ENCODE data around the gene IGFBP6.

IGFBP6 gene

DNA sequence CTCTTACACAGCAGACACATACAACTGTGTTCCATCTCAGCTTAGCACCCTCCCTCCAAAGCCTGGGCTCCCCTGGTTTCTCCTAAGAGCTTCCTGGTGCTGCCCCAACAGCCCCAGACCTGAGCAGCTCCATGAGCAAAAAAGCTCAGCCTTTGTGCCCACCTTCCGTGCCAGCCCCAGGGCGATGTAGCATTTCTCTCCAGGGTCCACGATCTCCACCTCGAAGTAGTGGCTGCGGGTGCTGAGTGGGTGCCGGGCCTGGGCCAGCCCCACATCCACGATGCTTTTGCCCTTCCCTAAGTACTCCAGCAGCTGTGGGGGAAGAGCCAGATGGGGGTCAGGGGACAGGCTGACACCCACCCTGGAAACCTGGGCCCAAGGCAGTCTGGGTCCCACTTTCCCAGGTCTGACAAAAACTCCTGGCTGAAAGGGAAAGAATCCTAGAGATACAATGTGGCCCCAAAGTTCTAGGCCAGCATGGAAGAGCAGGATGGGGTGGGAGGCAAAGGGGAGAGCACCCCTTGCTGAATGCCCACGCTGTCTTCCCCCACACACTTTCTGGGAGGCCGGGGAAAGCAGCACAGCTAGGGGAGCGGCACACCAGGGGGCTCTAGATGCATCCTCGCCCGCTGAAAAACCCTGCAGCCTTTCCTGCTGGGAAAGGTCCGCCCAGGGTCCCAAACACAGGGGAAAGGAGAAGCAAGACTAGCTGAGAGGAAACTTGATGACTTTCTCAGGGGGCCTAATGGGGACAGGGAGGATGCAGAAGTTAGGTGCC lies 29.3 kb upstream of the IGFBP6 start:
- no peak overlapping the region for H3K4me3 ChIP-seq (ENCODE audit: low read length)
- no peak for DNase-seq (ENCODE audit: low read depth, low spot score)

GRCh38 chr12:53068811-53069585 lies 28.5 kb upstream of the IGFBP6 start:
- no peak overlapping the region for H3K4me3 ChIP-seq (ENCODE audit: low read length)
- no peak for DNase-seq (ENCODE audit: low read depth, low spot score)

DNA sequence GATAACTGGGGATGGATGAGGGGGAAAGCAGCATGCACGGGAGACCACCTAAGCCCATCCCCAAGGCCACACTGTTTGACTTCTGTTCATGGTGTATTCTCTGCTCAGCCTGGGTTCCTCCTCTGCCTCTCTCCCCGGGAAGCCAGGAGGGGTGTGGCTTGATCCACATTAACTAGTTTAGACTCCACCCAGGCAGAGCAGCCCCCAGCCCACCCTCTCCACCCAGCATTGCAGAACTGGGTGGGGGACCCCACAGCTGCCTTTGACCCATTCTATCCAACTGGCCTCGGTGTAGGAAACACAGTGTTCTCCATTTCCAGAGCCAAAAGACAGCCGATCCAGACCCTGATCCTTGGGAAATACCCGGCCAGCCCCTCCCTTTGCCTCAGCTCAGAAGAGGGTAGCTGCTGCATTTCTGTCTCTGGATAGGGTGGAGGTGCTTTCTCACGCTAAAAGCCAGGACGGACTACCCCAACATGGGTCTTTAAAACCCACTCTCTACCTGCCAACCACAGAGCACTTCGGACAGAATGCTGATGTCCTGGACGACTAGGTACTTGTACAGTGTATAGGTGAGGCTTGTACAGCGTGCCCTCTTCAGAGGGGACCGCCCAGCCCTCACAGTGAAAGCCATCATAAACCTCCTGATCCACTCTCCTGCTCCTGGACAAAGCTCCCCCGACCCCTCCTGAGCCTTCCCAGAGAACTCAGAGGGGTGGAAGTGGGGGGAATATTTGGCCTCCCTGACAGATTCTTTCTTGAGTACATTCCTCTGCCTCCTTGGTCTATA lies 27.7 kb upstream of the IGFBP6 start:
- no peak overlapping the region for H3K4me3 ChIP-seq (ENCODE audit: low read length)
- no peak for DNase-seq (ENCODE audit: low read depth, low spot score)

DNA sequence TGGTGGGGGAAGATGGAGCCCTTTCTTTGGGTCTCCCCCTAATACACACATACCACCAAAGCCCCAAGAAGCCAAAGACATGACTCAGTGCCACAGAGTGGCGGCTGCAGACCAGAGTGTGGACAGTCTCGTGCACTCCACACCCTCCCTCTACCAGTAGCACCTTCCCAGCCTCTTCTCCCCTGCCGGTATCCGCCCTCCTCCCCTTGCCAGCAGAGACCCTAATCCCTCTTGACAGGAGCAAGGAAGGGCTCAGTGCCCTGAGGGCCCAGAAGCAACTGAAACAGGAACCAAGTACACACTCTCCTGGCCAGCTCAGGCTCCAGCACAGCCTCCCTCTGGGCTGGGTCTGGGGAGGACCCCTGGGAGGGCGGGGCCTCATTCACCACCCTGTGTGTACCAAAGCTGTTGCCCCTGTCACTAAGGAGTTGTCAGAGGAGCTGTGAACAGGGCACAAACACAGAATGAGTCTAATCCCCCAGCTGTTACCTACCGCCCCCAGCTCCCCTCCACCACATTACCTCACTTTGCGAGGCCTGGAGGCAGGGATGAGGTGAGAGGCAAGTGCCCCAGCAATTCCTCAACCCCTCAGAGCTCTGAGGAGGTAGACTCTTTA lies 26.5 kb upstream of the IGFBP6 start:
- no peak for DNase-seq (ENCODE audit: low read depth, low spot score)
- H3K4me3 ChIP-seq (ENCODE audit: low read length), result no peak overlapping the region

DNA sequence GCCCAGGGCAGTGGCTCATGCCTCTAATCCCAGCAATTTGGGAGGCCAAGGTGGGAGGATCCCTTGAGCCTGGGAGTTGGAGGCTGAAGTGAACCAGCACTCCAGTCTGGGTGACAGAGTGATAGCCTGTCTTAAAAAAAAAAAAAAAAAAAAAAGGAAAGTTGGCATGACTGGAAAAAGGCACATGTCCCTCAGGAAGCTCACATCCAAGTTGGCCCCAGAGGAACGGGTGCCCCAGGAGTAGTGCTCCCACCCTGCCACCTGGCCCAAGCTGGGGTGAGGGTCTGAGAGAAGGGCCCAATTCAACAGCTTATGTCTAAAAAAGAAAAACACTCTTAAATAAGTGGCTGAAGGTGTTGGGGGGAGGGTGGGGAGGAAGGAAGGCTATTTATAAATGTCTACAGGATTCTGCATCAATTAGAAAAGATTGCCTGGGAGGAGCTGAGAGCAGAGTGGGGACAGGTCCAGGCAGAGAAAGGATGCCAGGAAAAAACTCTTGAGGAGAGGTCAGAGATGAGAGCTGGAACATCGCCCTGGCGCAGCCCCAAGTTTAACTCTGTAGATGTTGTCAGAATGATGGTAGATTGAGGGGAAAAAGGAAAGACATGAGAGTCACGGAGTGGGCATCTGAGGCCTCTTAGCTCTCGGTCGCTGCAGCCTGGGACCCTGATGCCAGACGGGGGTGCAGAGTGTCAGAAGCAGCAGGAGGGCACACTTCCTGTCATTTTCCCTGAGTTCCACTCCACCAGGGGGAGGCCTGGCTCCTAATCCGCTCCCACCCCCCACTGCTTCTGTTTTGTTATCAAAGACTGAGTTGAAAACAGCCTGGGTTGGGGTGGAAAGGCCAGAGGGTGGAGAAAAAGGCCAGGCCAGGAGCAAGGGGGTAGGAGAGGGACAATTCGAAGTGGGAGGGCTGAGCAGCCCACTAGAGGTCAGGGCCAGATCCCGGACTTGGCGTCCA lies 25.6 kb upstream of the IGFBP6 start:
- no peak for DNase-seq (ENCODE audit: low read depth, low spot score)

GRCh38 chr12:53073881-53074280 lies 23.6 kb upstream of the IGFBP6 start:
- no peak for DNase-seq (ENCODE audit: low read depth, low spot score)
- H3K4me3 ChIP-seq (ENCODE audit: low read length), result no peak overlapping the region

More for the DNA sequence above, 25.6 kb upstream of the IGFBP6 start:
- H3K4me3 ChIP-seq (ENCODE audit: low read length), result no peak overlapping the region

DNA sequence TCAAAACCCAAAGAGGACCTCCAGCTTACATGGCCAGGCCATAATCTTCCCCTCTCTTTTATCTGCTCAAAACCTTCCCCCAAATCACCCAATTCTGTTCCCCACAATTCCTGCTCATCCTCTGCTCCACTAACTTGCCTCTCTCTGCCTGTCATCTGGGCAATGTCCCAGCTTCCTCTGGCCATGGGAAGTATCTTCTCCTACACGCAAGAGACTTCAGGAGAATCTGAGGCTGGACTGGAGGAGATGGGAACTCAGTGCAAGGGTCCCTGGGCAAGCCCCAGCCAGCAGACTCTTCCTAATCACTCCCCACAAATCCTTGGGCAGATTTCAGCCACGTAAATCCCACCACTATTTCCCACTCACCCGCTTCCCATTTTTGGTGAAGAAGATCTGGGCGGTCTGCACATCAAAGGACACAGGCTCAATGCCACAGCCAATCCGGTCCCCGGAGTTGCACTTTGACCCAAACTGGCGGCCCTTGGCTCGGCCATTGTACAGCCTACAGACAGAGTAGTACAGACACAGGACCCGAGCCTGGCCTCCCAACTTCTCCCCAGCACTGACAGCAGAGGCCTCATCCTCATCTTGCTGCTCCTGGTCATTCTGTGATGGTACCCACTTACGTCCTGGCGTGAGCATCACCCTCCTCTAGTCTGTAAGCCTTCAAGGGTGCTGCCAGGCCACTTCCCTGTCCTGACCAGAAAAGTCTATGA lies 23.0 kb upstream of the IGFBP6 start:
- H3K4me3 ChIP-seq (ENCODE audit: low read length), result no peak overlapping the region
- DNase-seq (ENCODE audit: low read depth, low spot score), result no peak

DNA sequence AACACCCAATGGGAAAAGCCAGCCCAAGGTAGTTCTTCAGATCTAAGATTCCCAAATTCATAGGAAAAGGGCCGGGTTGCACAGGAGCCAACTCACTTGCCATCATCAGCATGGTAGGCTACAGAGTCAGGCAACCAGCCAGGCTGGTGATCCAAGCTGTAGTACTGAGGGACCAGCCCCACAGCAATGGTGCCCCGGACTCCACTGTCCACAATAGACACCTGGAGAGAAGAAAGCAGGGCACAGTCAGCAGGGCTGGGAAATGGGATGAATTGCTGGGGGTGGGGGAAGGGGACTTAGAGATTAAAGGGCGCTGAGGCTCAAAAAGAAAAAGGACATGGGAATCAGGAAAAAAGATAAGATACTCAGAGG lies 22.5 kb upstream of the IGFBP6 start:
- no peak for DNase-seq (ENCODE audit: low read depth, low spot score)
- H3K4me3 ChIP-seq (ENCODE audit: low read length), result no peak overlapping the region

- no peak overlapping the region for H3K4me3 ChIP-seq (ENCODE audit: low read length)
- DNase-seq (ENCODE audit: low read depth, low spot score), result no peak
Observed at GRCh38 chr12:53076461-53076860, 21.0 kb upstream of the IGFBP6 start.

- no peak for DNase-seq (ENCODE audit: low read depth, low spot score)
- H3K4me3 ChIP-seq (ENCODE audit: low read length), result no peak overlapping the region
Observed at GRCh38 chr12:53077030-53077429, 20.4 kb upstream of the IGFBP6 start.

DNA sequence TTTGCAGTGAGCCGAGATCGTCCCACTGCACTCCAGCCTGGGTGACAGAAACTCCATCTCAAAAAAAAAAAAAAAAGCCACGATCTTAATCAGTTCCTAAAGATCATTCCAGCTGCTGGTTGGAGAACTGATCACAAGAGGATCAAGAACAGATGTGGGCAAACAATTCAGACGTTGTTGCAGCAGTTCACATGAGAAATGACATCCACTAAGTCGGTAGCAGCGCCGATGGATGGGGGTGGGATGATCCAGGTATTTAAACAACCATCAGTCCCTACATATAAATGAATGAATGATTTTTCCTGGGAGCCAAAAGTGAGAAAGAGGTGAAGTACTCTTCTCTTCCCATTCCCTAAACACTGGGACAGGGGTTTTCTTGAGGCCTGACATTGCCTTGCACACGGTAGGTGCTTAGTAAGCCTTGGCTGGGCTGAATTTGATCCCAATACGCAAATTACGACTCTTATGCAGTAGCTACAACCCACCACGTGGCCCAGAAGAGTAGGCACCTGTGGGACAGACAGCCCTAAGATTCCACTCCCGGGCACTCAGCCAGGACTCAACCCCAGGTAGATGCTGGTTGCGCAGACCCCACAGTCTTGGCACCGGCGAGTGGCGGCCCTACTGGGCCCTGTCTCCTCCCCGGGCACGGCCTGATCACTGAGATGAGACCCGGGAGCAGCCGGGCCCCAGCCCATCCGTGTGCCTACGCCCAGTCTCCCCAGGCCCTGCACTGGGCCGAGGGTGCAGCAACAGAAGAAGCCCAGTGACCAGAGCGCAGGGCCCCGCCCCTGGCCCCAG lies 18.8 kb upstream of the IGFBP6 start:
- peak overlapping the region; percentile 77 for H3K4me3 ChIP-seq (ENCODE audit: low read length)
- DNase-seq (ENCODE audit: low read depth, low spot score), result peak; percentile 34

- peak within 1 kb of the TSS; percentile 77 for H3K4me3 ChIP-seq (ENCODE audit: low read length)
- DNase-seq (ENCODE audit: low read depth, low spot score), result peak; percentile 90
Observed at GRCh38 chr12:53079226-53080117, 18.0 kb upstream of the IGFBP6 start, which contains the start of gene SPRYD3. TSS of gene SPRYD3 (minus strand) at chr12:53079390. CDS start at chr12:53079333, 57 bp downstream.

DNA sequence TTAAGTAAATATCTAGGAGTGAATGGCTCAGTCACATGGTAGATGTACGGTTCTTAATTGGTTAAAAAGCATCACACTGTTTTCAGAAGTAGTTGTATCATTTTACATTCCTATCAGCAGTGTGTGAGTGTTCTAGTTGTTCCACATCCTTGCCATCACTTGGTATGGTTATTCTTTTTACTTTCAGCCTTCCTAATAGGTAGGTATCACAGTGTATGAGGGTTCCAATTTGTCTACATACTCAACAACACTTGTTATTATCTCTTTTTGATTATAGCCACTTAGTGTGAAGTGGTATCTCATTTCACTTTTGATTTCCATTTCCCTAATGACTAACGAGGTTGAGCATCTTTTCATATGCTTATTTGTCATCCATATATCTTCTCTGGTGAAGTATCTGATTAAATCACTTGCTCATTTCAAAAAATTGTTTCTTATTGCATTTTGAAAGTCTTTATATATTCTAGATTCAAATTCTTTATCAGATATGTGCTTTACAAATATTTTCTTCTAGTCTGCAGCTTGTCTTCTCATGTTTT lies 14.8 kb upstream of the IGFBP6 start:
- no peak overlapping the region for H3K4me3 ChIP-seq (ENCODE audit: low read length)
- DNase-seq (ENCODE audit: low read depth, low spot score), result no peak

DNA sequence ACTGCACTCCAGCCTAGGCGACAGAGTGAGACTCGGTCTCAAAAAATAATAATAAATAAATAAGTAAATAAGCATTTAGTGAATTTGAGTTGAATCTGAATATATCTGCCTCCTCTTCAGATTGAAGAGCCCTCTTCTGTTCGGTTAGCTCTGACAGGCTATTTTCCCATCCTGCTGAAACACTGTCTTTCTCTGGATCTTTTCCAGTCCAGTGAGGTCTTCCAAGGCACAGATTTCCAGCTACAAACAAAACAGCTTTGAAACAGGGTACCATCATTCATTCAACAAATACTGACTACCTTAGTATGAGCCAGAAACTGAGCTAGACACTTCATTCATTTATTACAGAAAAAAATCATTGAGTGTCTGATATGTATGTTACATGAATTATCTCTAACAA lies 11.1 kb upstream of the IGFBP6 start:
- H3K4me3 ChIP-seq (ENCODE audit: low read length), result no peak overlapping the region
- no peak for DNase-seq (ENCODE audit: low read depth, low spot score)

DNA sequence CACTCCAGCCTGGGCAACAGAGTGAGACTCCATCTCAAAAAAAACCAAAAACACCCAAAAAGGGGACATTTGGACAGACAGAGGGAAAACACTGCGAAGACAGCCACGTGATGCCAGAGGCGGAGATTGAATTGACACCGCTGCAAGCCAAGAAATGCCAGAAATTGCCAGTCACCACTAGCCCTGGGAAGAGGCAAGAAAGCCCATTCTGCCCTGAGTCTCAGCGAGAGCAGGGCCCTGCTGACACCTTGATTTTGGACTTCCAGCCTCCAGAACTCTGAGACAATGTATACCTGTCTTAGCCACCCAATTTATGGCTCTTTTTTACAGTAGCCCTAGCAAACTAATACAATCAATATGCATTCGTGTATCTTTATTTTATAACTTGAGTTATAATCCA lies 7.4 kb upstream of the IGFBP6 start:
- no peak overlapping the region for H3K4me3 ChIP-seq (ENCODE audit: low read length)
- no peak for DNase-seq (ENCODE audit: low read depth, low spot score)

- DNase-seq (ENCODE audit: low read depth, low spot score), result no peak
- H3K4me3 ChIP-seq (ENCODE audit: low read length), result no peak overlapping the region
Observed at GRCh38 chr12:53090554-53090953, 6.9 kb upstream of the IGFBP6 start.

Measured in Jurkat, Clone E6-1 (cell line).